ENCODE measurements around the gene SPDL1. TPM values are rescaled to one million over a fixed set of nuclear protein-coding genes. Genes with fewer than 3 reads are reported as not detected.
A peak's percentile ranks its signal among the peaks of the same experiment; 100 is the strongest.

The SPDL1 gene, protein sequence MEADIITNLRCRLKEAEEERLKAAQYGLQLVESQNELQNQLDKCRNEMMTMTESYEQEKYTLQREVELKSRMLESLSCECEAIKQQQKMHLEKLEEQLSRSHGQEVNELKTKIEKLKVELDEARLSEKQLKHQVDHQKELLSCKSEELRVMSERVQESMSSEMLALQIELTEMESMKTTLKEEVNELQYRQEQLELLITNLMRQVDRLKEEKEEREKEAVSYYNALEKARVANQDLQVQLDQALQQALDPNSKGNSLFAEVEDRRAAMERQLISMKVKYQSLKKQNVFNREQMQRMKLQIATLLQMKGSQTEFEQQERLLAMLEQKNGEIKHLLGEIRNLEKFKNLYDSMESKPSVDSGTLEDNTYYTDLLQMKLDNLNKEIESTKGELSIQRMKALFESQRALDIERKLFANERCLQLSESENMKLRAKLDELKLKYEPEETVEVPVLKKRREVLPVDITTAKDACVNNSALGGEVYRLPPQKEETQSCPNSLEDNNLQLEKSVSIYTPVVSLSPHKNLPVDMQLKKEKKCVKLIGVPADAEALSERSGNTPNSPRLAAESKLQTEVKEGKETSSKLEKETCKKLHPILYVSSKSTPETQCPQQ
- 10 to 100 TPM in 1 of 4 donors, 1 to 10 TPM in 3; 4.1 to 19.3 (median 7.6) TPM for total RNA-seq

DNA sequence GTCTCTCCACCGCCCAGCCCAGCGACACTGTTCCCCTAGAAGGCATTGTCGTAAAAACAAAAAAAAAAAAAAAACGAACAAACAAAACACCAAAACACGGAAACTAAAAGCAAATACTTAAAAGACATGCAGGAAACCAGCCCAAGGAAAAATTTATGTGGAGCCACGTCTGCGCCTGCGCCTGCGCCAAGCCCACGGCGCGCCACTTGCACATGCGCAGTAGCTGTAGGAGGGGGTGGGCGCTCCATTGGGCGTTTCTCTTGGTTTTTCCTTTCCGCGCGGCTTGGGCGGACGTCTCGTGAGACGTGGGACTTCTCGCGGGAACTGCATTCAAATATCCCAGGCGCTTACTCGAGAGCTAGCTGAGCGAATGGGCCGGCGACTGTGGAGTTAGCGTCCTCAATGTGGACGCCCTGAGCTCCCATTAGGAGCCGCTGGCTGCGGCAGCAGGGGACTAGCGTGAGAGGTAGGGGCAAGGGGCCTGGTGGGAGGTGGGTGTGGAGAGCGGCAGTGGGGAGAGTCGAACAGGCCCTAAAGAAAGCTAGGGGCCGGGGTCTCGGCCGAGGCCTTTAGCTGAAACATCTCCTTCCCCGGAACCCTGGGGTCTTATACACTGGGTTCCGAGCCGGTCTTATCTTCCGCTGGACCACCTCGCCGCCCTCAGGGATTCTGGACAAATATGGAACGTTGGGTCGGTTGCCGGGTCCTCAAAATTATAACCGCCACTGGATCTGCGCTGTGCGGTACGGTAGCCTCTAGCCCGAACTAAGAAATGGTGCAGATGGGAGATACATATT is at the start of gene SPDL1:
SPDL1 (plus strand) TSS at position 350 of the 797 bp plus-strand sequence. CDS start 4,644 bp downstream, outside the sequence.
- intact Hi-C loops (cut with DNase I), result loop anchor here (10.0 kb wide), 1 partner anchor 899 kb away; no protein-coding TSS in a partner anchor
- TF ChIP-seq POLR2A (IDR thresholded peaks at IDR 0.05), result peak in 1 of 2 donors; percentile 79
- TF ChIP-seq, protein P1, sequence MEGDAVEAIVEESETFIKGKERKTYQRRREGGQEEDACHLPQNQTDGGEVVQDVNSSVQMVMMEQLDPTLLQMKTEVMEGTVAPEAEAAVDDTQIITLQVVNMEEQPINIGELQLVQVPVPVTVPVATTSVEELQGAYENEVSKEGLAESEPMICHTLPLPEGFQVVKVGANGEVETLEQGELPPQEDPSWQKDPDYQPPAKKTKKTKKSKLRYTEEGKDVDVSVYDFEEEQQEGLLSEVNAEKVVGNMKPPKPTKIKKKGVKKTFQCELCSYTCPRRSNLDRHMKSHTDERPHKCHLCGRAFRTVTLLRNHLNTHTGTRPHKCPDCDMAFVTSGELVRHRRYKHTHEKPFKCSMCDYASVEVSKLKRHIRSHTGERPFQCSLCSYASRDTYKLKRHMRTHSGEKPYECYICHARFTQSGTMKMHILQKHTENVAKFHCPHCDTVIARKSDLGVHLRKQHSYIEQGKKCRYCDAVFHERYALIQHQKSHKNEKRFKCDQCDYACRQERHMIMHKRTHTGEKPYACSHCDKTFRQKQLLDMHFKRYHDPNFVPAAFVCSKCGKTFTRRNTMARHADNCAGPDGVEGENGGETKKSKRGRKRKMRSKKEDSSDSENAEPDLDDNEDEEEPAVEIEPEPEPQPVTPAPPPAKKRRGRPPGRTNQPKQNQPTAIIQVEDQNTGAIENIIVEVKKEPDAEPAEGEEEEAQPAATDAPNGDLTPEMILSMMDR (IDR thresholded peaks at IDR 0.05), result no peak
- Histone ChIP-seq H3K36me3 (no peaks in the 10 kb centered on the region), H3K27ac (peak within 1 kb of the TSS; percentile 29 to 52 (median 51)), H3K9me3 (no peaks in the 10 kb centered on the region), H3K4me1 (peaks cover 0 to 4% of the 10 kb centered on the region in 2 donors), H3K27me3 (no peaks in the 10 kb centered on the region), H3K4me3 (replicated peaks in 1 of 3) (peak within 1 kb of the TSS in 2 of 3 donors; percentile 37 to 66)
- WGBS, 2 donors, result 0% methylated on average over 48 to 53 of the region's 53 CpGs
- peak; percentile 95 to 96 for DNase-seq

DNA sequence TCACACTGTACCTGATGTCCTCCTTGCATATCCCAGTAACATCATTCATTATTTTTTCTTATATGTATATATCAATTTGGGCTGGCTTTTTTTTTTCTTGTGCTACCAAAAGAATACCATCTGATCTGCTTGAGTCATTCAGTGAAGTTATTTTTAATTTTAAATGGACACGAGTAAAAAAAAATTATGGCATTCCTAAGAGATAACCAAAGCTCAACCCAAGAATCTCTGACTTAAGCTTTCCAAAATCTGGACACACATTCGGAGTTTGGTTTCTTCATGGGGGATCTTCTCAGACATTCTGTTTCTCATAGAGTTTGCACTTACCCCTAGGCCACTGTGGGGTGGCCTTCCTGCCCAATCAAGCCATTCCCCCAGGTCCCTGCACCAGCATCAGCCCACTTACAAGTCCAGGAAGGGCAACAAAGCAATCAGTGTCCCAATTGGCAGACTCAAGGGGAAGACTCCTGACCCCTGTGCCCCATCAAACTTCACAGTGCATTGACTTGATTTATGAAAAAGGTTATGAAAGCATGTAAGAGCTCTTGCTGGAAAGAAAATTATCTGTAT is 49.2 kb upstream of the SPDL1 start:
- no peaks in the 10 kb centered on the region for H3K27me3 ChIP-seq
- H3K27ac ChIP-seq, result no peak overlapping the region
- H3K4me1 ChIP-seq, result no peaks in the 10 kb centered on the region
- H3K9me3 ChIP-seq, result no peaks in the 10 kb centered on the region
- 76 to 78% methylated on average over 2 of the region's 2 CpGs for WGBS, 2 donors
- TF ChIP-seq POLR2A (IDR thresholded peaks at IDR 0.05), result no peak
- TF ChIP-seq, protein P1 (IDR thresholded peaks at IDR 0.05), result no peak
- no peak for DNase-seq
- intact Hi-C loops (cut with DNase I), result no loop called here
- no peaks in the 10 kb centered on the region for H3K36me3 ChIP-seq
- no peak overlapping the region for H3K4me3 ChIP-seq (replicated peaks in 1 of 3)

DNA sequence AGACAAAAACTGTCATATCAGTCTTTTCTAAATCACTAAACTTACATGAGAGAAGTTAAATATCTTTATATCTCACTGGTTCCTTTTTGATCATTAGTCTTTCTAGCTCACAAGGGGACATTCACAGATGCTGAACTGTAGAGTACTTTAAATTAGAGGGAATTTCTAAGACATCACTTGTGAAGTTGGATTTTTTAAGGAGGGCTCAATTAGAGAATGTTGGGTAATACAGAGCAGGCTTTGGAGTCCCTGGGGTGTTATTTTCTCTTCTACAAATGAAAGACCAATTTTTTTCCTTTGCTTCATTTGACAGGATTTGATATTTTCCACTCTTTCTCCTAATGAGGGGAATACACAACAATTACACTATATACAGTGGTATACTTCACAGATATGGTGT is 48.6 kb upstream of the SPDL1 start:
- no peak overlapping the region for H3K27ac ChIP-seq
- TF ChIP-seq POLR2A (IDR thresholded peaks at IDR 0.05), result no peak
- TF ChIP-seq, protein P1 (IDR thresholded peaks at IDR 0.05), result no peak
- intact Hi-C loops (cut with DNase I), result no loop called here

DNA sequence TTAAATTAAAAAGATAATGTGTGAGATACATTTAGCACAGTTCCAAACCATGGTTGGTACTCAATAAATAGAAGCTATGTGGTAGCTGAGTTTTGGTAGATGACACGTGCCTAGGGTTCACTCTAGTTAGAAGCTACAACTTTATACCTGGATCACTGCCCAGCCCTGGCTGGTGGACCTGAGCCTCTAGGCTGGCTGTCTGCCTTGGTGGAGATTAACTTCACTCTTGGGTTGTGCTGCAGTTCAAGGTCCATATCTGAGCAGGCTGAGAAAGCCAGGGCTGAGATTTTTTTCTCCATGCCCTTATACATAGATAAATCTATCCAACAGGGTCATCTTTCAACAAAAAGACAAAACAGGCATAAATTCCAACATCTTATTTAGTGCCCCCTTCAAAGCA is 44.6 kb upstream of the SPDL1 start:
- no peaks in the 10 kb centered on the region for H3K9me3 ChIP-seq
- DNase-seq, result peak; percentile 77 to 81
- WGBS, 2 donors, result 29 to 30% methylated on average over 1 of the region's 1 CpG
- TF ChIP-seq POLR2A (IDR thresholded peaks at IDR 0.05), result no peak
- TF ChIP-seq, protein P1 (IDR thresholded peaks at IDR 0.05), result no peak
- H3K36me3 ChIP-seq, result no peaks in the 10 kb centered on the region
- no peak overlapping the region for H3K27ac ChIP-seq
- H3K4me3 ChIP-seq (replicated peaks in 1 of 3), result no peak overlapping the region
- H3K4me1 ChIP-seq, result no peaks in the 10 kb centered on the region
- intact Hi-C loops (cut with DNase I), result no loop called here
- no peaks in the 10 kb centered on the region for H3K27me3 ChIP-seq

More for the DNA sequence above, 48.6 kb upstream of the SPDL1 start:
- H3K4me3 ChIP-seq (replicated peaks in 1 of 3), result no peak overlapping the region
- H3K36me3 ChIP-seq, result no peaks in the 10 kb centered on the region
- no peaks in the 10 kb centered on the region for H3K4me1 ChIP-seq
- no peaks in the 10 kb centered on the region for H3K9me3 ChIP-seq
- no peaks in the 10 kb centered on the region for H3K27me3 ChIP-seq
- no peak for DNase-seq
